ENCODE data around the gene RNGTT.

RNGTT gene

GRCh38 chr6:88967891-88968290 lies 4.5 kb upstream of the RNGTT start:
- TF ChIP-seq, protein P1, sequence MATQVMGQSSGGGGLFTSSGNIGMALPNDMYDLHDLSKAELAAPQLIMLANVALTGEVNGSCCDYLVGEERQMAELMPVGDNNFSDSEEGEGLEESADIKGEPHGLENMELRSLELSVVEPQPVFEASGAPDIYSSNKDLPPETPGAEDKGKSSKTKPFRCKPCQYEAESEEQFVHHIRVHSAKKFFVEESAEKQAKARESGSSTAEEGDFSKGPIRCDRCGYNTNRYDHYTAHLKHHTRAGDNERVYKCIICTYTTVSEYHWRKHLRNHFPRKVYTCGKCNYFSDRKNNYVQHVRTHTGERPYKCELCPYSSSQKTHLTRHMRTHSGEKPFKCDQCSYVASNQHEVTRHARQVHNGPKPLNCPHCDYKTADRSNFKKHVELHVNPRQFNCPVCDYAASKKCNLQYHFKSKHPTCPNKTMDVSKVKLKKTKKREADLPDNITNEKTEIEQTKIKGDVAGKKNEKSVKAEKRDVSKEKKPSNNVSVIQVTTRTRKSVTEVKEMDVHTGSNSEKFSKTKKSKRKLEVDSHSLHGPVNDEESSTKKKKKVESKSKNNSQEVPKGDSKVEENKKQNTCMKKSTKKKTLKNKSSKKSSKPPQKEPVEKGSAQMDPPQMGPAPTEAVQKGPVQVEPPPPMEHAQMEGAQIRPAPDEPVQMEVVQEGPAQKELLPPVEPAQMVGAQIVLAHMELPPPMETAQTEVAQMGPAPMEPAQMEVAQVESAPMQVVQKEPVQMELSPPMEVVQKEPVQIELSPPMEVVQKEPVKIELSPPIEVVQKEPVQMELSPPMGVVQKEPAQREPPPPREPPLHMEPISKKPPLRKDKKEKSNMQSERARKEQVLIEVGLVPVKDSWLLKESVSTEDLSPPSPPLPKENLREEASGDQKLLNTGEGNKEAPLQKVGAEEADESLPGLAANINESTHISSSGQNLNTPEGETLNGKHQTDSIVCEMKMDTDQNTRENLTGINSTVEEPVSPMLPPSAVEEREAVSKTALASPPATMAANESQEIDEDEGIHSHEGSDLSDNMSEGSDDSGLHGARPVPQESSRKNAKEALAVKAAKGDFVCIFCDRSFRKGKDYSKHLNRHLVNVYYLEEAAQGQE (IDR thresholded peaks at IDR 0.05; ENCODE audit: low read depth), result no peak
- no peak for TF ChIP-seq YY1 (IDR thresholded peaks at IDR 0.05; ENCODE audit: low read depth)
- no peak for TF ChIP-seq NFIC (IDR thresholded peaks at IDR 0.05)

- TF ChIP-seq CEBPB (IDR thresholded peaks at IDR 0.05) (no peak), FOXM1 (IDR thresholded peaks at IDR 0.05; ENCODE audit: borderline replicate concordance, low read depth) (no peak)
Observed at GRCh38 chr6:88965691-88966090, 2.3 kb upstream of the RNGTT start.

- TF ChIP-seq ZBTB7A (IDR thresholded peaks at IDR 0.05; ENCODE audit: low read depth), result no peak
Observed at GRCh38 chr6:88964509-88964908, 1.1 kb upstream of the RNGTT start.

DNA sequence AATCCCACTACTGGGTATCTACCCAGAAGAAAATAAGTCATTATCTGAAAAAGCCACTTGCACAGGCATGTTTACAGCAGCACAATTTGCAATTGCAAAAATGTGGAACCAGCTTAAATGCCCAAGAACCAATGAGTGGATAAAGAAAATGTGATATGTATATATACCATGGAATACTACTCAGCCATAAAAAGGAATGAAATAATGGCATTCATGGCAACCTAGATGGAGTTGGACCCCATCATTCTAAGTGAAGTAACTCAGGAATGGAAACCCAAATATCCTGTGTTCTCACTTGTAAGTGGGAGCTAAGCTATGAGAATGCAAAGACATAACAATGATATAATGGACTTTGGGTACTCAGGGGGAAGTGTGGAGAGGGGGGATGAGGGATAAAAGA lies 4.6 kb downstream of the RNGTT start:
- TF ChIP-seq USF1 (IDR thresholded peaks at IDR 0.05), result no peak
- no peak for TF ChIP-seq CREB1 (IDR thresholded peaks at IDR 0.05; ENCODE audit: low read depth)
- TF ChIP-seq, protein P1 (IDR thresholded peaks at IDR 0.05; ENCODE audit: low read depth), result no peak
- no peak for TF ChIP-seq RAD21 (IDR thresholded peaks at IDR 0.05; ENCODE audit: low read depth)
- TF ChIP-seq TEAD4 (IDR thresholded peaks at IDR 0.05), result no peak
- TF ChIP-seq EP300 (IDR thresholded peaks at IDR 0.05; ENCODE audit: borderline replicate concordance), result no peak
- TF ChIP-seq YY1 (IDR thresholded peaks at IDR 0.05; ENCODE audit: low read depth), result no peak
- no peak for TF ChIP-seq CEBPB (IDR thresholded peaks at IDR 0.05)
- no peak for TF ChIP-seq TAF1 (IDR thresholded peaks at IDR 0.05; ENCODE audit: low read depth)
- no peak for TF ChIP-seq FOXM1 (IDR thresholded peaks at IDR 0.05; ENCODE audit: borderline replicate concordance, low read depth)
- TF ChIP-seq TCF12 (IDR thresholded peaks at IDR 0.05; ENCODE audit: low read depth), result no peak

DNA sequence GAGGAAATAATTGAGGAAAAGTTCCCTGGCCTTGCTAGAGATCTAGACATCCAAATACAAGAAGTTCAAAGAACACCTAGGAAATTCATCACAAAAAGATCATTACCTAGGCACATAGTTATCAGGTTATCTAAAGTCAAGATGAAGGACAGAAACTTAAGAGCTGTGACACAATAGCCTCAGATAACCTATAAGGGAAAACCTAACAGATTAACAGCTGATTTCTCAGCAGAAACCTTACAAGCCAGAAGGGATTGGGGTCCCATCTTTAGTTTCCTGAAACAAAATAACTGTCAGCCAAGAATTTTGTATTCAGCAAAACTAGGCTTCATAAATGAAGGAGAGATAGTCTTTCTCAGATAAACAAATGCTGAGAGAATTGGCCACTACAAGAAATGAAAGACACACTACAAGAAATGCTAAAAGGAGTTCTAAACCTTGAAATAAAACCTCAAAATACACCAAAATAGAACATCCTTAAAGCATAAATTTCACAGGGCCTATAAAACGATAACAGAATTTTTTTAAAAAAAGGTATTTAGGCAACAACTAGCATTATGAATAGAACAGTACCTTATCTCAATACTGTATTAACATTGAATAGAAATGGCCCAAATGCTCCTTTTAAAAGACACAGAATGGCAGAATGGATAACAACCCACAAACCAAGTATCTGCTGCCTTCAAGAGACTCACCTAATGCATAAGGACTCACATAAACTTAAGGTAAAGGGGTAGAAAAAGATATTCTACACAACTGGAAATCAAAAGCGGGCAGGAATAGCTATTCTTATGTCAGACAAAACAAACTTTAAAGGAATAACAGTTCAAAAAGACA lies 9.7 kb downstream of the RNGTT start:
- TF ChIP-seq USF1 (IDR thresholded peaks at IDR 0.05) (no peak), CREB1 (IDR thresholded peaks at IDR 0.05; ENCODE audit: low read depth) (no peak), FOXM1 (IDR thresholded peaks at IDR 0.05; ENCODE audit: borderline replicate concordance, low read depth) (no peak), CEBPB (IDR thresholded peaks at IDR 0.05) (no peak), EGR1 (IDR thresholded peaks at IDR 0.05) (no peak), EP300 (IDR thresholded peaks at IDR 0.05; ENCODE audit: borderline replicate concordance) (no peak), RAD21 (IDR thresholded peaks at IDR 0.05; ENCODE audit: low read depth) (no peak), TAF1 (IDR thresholded peaks at IDR 0.05; ENCODE audit: low read depth) (no peak), TEAD4 (IDR thresholded peaks at IDR 0.05) (no peak), ZBTB7A (IDR thresholded peaks at IDR 0.05; ENCODE audit: low read depth) (no peak), NFIC (IDR thresholded peaks at IDR 0.05) (no peak), TCF12 (IDR thresholded peaks at IDR 0.05; ENCODE audit: low read depth) (no peak), YY1 (IDR thresholded peaks at IDR 0.05; ENCODE audit: low read depth) (no peak)
- TF ChIP-seq, protein P2, sequence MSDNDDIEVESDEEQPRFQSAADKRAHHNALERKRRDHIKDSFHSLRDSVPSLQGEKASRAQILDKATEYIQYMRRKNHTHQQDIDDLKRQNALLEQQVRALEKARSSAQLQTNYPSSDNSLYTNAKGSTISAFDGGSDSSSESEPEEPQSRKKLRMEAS (IDR thresholded peaks at IDR 0.05), result no peak
- TF ChIP-seq, protein P1 (IDR thresholded peaks at IDR 0.05; ENCODE audit: low read depth), result no peak

Data from Ishikawa (cell line).